HepG2 (cell line): ENCODE results near the gene STK36. TPM values are rescaled to one million over a fixed set of nuclear protein-coding genes. Genes with fewer than 3 reads are reported as not detected.

ENCODE experiments used
- ARHGAP35 ChIP-seq: sonication (generic); formaldehyde crosslinking; IDR thresholded peaks from 2 replicates; pipeline ENCODE4 v1.9.0; 2022; ENCODE audit warnings: mild to moderate bottlenecking, inconsistent platforms, moderate library complexity, missing genetic modification reagents, borderline replicate concordance
- ARID2 ChIP-seq: sonication (generic); formaldehyde crosslinking; IDR thresholded peaks from 2 replicates; pipeline ENCODE4 v1.8.1; 2022; ENCODE audit warnings: mild to moderate bottlenecking, missing genetic modification reagents, borderline replicate concordance
- CEBPB ChIP-seq: IDR thresholded peaks from 2 replicates; pipeline ENCODE4 v1.6.1; 2011; ENCODE audit warnings: low read depth, low read length, improper control_type of control experiment, borderline replicate concordance
- EED ChIP-seq: sonication (generic); formaldehyde crosslinking; IDR thresholded peaks from 2 replicates; pipeline ENCODE4 v1.5.0; 2020; ENCODE audit warnings: mild to moderate bottlenecking, missing genetic modification reagents
- GPN1 ChIP-seq: sonication (generic); formaldehyde crosslinking; IDR thresholded peaks from 2 replicates; pipeline ENCODE4 v1.5.1; 2020; ENCODE audit warnings: missing genetic modification reagents, borderline replicate concordance
- HOMEZ ChIP-seq: IDR thresholded peaks from 2 replicates; pipeline ENCODE4 v1.6.1; 2016; ENCODE audit warnings: low read depth
- KAT8 ChIP-seq: IDR thresholded peaks from 2 replicates; pipeline ENCODE4 v1.6.1; 2016; ENCODE audit warnings: missing genetic modification reagents, missing compliant biosample characterization
- KLF16 ChIP-seq, 2 experiments: sonication (generic) in 1 of 2; formaldehyde crosslinking in 1 of 2; IDR thresholded peaks; 2 replicates each; pipeline versions ENCODE4 v1.6.1 to v1.8.0; 2016 to 2023; ENCODE audit warnings: missing genetic modification reagents in 2 of 2, missing compliant biosample characterization in 1 of 2
- KMT2B ChIP-seq: IDR thresholded peaks from 2 replicates; pipeline ENCODE4 v1.6.1; 2016; ENCODE audit warnings: missing genetic modification reagents, missing compliant biosample characterization
- LCORL ChIP-seq, 2 experiments: fragments of 450-650 bp in 1 of 2; sonication (generic) in 1 of 2; formaldehyde crosslinking in 1 of 2; IDR thresholded peaks; 2 replicates each; pipeline versions ENCODE4 v1.5.0 to v1.6.1; 2017 to 2020; ENCODE audit warnings: antibody characterized with exemption in 1 of 2, missing genetic modification reagents in 1 of 2
- MTF1 ChIP-seq: sonication (generic); formaldehyde crosslinking; IDR thresholded peaks from 2 replicates; pipeline ENCODE4 v1.5.0; 2020; ENCODE audit warnings: missing genetic modification reagents
- SETDB1 ChIP-seq: sonication (generic); formaldehyde crosslinking; IDR thresholded peaks from 2 replicates; pipeline ENCODE4 v1.5.1; 2020; ENCODE audit warnings: missing genetic modification reagents, mild to moderate bottlenecking, borderline replicate concordance
- SP2 ChIP-seq: sonication (generic); formaldehyde crosslinking; IDR thresholded peaks from 2 replicates; pipeline ENCODE4 v1.5.1; 2020; ENCODE audit warnings: mild to moderate bottlenecking, missing genetic modification reagents
- TP53 ChIP-seq: sonication (generic); formaldehyde crosslinking; conservative IDR thresholded peaks from 2 replicates; pipeline ENCODE4 v1.4.0; 2020; ENCODE audit warnings: missing genetic modification reagents
- ZBTB2 ChIP-seq: sonication (generic); formaldehyde crosslinking; IDR thresholded peaks from 2 replicates; pipeline ENCODE4 v1.8.0; 2022; ENCODE audit warnings: low read depth, missing genetic modification reagents
- ZNF280D ChIP-seq: sonication (generic); formaldehyde crosslinking; IDR thresholded peaks from 2 replicates; pipeline ENCODE4 v1.5.1; 2020; ENCODE audit warnings: mild to moderate bottlenecking, missing genetic modification reagents
- ZNF3 ChIP-seq: IDR thresholded peaks from 2 replicates; pipeline ENCODE4 v1.7.0; 2017; ENCODE audit warnings: inconsistent platforms
- ZNF510 ChIP-seq: sonication (generic); formaldehyde crosslinking; IDR thresholded peaks from 2 replicates; pipeline ENCODE4 v1.4.0; 2020; ENCODE audit warnings: low read depth, mild to moderate bottlenecking, missing genetic modification reagents
- ZNF660 ChIP-seq: sonication (generic); formaldehyde crosslinking; IDR thresholded peaks from 2 replicates; pipeline ENCODE4 v1.5.1; 2020; ENCODE audit warnings: mild to moderate bottlenecking, low read depth, missing genetic modification reagents, borderline replicate concordance
- polyA plus RNA-seq, 8 experiments: library from polyadenylated mRNA; depleted of rRNA in 3 of 8; stranded (reverse) in 7 of 8; unstranded in 1 of 8; fragments of >200 nt; fragmentation: Illumina TruSeq in 4 of 8; extraction: Trizol in 4 of 8; gene quantifications; 2 replicates each; pipeline versions ENCODE4 v1.2.1 to v1.2.3, GENCODE V29; 2011 to 2016; ENCODE audit warnings: low read depth in 4 of 8, missing spikeins in 1 of 8, mixed read lengths in 1 of 8; ENCODE audit not compliant: insufficient read depth in 1 of 8
- total RNA-seq, 5 experiments: library from RNA; depleted of rRNA; stranded (reverse); fragments of >200 nt; fragmentation: Illumina TruSeq; extraction: Trizol; gene quantifications; 2 replicates each; pipeline ENCODE4 v1.2.3, GENCODE V29; 2016; ENCODE audit warnings: low read depth in 1 of 5

The STK36 gene
- total and polyA plus RNA-seq, 2 of the 13 experiments (the other 11 are each of a cell fraction or from before 2014, with no cell fraction given), result 45.9 to 83.5 TPM

- TF ChIP-seq ARHGAP35 (CRISPR knock-in tag) (peak; percentile 84; the same call in 1 of the 2 replicates), ARID2 (CRISPR knock-in tag) (peak; percentile 92), ZBTB2 (CRISPR knock-in tag) (no peak), SP2 (no peak), GPN1 (peak; percentile 51; the same call in 1 of the 2 replicates), KAT8 (peak; percentile 91), ZNF280D (peak; percentile 73), KMT2B (CRISPR knock-in tag) (peak; percentile 93), TP53 (CRISPR knock-in tag) (peak; percentile 27; the same call in 1 of the 2 replicates), SETDB1 (no peak), HOMEZ (CRISPR knock-in tag) (peak; percentile 46; the same call in 1 of the 2 replicates), EED (CRISPR knock-in tag) (peak; percentile 99), MTF1 (CRISPR knock-in tag) (no peak; the same call in 1 of the 2 replicates), ZNF510 (CRISPR knock-in tag) (peak; percentile 99), CEBPB (no peak), LCORL (IDR thresholded peaks at IDR 0.05) (no peak), LCORL (CRISPR knock-in tag; IDR thresholded peaks at IDR 0.05) (peak; percentile 86), ZNF3 (CRISPR knock-in tag) (no peak), ZNF660 (CRISPR knock-in tag) (0 out of 2 replicates have a peak, but pooled peaks have one; percentile 49), KLF16 (CRISPR knock-in tag; IDR thresholded peaks at IDR 0.05) (peak in 1 of 2 experiments; percentile 96; a peak in 2 of 4 replicates)
Observed at GRCh38 chr2:218710687-218711549, 39.0 kb downstream of the STK36 start, which contains the start of gene TTLL4 (continued).
